ENCODE results near the gene LEO1.

DNA sequence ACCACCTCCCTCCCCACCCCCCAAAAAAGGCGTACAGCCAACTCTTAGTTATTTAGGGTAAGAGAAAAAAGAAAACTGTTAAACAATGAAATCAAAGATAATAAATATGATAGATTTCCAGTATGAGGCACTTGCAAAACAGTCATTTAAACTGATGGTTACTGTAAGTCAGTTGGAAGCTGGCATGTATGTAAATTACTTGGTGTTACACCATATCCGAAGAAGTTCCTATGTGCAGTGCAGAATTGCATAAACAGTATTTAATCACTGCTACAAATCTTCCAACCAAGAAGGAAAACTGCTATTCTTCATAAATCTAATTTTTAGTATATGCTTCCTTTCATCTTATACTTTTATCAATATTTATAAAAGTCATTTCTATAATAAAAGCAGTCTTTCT, 62.0 kb downstream of the LEO1 start:
- TF ChIP-seq, protein P1, sequence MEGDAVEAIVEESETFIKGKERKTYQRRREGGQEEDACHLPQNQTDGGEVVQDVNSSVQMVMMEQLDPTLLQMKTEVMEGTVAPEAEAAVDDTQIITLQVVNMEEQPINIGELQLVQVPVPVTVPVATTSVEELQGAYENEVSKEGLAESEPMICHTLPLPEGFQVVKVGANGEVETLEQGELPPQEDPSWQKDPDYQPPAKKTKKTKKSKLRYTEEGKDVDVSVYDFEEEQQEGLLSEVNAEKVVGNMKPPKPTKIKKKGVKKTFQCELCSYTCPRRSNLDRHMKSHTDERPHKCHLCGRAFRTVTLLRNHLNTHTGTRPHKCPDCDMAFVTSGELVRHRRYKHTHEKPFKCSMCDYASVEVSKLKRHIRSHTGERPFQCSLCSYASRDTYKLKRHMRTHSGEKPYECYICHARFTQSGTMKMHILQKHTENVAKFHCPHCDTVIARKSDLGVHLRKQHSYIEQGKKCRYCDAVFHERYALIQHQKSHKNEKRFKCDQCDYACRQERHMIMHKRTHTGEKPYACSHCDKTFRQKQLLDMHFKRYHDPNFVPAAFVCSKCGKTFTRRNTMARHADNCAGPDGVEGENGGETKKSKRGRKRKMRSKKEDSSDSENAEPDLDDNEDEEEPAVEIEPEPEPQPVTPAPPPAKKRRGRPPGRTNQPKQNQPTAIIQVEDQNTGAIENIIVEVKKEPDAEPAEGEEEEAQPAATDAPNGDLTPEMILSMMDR (conservative IDR thresholded peaks at IDR 0.05; ENCODE audit: low read depth, low read length): no peak
- no peak for TF ChIP-seq EZH2phosphoT487 (IDR thresholded peaks at IDR 0.05; ENCODE audit: borderline replicate concordance, low read length)
